ENCODE data around the gene MRPL38.
"Not testable (repeated sequence)": the region's sequence is repeated elsewhere in the genome, so short reads cannot be mapped to it uniquely, and the experiment has no call there.

The MRPL38 gene

DNA sequence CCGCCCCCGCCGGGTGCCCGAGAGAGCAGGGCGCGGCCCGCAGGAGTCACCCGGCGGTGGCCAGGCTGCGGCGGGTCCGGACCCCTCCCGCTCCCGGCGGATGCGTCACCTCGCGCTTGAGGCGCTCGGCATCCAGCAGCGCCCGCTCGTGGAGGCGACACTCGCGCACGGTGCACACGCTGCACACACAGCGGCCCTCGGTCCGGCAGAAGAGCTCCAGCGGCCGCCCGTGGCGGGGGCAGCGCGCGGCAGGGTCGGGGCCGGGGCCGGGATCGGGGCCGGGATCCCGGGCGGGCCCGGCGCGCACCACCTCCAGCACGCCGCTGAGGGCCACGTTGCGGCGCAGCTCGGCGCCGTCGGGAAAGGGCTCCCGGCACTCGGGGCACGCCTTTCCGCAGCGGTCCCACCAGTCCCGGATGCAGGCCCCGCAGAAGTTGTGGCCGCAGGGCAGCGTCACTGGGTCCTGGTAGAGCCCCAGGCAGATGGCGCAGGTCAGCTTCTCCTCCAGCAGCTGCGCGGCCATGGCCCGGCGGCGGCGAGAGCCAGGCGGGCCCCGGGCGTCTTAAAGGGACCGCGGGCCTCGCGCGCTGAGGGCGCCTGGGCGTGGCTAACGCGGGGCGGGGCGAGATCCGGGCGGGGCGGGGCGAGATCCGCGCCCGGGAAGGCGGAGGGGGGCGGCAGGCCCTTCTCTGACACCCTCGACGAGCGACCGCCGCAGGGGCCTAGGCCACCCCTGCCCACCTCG, 8.1 kb downstream of the MRPL38 start, which contains the start of gene TRIM65:
Gene TRIM65 (minus strand): TSS at position 537 of the 745 bp plus-strand sequence. CDS start 14 bp downstream, at position 523.
- peak; percentile 84 for DNase-seq

DNA sequence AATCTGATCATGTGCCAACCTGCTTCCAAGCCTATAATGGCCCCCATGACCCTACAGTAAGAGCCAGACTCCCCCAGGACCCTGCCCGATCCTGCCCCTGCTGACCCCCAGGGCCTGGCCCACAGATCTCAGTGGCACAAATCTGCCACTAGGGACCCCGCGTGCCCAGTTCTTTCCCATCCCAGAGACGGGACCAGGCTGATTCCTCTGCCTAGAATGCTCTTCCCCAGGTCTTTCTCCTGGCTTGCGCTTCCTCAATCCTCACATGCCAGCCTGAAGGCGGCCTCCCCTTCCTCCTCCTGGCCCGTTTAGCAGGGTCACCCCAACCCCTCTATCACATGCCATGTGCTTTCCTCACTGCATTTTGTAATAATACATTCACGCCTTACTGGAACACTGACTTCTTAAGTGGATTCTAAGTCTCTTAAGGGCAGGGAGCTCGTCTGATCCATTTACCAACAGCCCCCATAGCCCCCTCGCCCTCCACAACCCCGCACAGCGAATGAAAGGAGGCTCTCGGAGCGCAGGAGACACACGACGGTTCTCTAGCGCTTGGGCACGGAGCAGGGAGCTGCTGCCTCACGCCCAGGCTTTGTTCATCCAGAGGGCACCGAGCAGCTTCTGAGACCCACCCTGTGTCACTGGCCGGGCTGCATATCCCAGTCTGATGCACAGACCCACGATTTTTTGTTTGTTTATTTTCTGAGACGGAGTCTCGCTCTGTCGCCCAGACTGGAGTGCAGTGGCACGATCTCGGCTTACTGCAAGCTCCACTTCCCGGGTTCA, 9.1 kb downstream of the MRPL38 start:
- DNase-seq, result peak; percentile 56

DNA sequence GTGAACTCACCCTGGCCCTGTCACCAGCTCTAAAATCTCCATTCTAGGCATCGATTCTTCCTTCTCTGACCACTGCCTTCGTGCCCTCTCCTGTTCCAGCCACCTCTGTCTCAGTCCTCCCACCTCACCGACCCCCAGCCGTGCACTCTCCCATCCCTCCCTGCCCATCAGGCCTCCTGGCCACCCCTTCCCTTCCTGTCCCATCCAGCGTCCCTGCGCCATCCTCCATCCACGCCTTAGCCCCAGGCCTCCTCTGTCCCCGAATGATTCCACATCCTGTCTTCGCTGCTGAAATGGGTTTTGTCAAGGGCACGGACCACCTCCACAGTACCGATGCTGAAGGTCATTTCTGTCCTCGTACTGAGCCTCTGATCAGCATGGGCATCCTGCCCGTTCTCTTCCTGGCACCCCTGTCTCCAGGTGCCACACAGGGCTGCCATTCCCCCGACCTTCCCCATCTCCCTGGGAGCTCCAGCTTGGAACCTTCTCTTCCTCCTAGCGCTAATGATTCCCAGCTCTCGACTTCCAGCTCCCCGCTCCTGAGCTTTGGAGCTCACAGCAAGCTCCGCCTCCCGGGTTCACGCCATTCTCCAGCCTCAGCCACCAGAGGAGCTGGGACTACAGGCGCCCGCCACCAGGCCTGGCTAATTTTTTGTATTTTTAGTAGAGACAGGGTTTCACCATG, 10.5 kb downstream of the MRPL38 start:
- no peak for DNase-seq

DNA sequence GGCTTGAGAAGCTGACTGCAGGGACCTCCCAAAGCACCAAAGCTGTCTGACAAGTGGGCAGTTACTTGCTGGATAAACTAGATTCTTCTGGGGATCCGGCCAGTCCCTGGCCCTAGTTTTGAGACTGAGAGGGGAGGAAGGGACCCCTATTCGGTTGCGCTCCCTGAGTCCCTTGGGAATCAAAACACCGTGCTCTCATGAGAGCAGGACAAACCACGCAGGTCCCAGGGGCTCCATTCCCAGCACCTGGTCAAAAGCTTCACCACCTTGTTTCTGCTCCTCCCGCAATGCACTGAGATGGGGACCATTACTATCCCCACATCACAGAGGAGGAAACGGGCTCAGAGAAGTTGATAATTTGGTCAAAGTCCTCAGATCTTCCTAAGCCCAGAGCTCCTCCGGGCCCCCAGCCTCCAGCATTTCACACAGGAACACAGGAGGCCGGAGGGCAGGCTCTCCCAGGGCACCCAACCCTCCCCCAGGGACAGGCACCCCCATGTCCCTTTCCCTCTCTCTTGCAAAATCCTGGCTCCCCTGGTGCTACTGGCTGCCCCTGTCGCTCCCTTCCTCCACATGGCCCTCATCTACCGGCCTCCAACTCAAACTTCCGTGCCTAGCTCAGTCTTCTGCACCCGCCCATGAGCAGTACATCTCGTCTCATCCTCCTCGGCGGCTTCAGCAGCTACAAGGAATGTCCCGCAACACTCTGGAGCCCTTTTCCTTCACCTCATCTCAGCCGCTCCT, 11.2 kb downstream of the MRPL38 start:
- no peak for DNase-seq

DNA sequence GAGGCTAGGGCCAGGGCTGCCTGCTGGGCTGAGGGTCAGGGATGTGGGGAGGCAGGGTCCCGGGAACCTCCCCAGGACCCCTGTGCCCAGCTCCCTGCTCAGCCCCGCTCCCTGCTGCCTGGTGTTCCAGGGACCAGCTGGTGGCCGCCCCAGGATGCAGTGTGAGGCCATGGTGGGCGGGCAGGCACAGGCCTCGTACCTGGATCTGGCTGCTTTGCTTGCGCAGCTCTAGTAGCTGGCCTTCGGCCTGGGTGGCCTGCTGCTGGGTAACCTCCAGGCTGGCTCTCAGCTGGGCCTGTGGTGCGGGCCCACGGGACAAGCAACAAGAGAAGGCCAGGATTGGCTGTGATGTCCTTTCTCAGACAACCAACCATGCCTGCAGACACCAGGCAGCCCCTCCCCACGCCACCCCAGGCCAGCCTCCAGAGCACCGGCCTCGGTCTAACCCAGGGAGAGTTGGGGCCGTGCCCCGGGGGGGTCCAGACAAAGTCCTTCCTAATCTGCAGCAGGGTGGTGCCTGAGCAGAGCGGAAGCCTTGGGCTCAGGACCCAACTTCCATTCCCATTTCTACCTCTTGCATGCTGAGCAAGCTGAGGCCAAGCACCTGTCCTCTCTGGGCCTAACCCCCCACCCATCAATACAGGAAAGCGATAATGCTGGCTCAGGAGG, 12.0 kb downstream of the MRPL38 start:
- no peak for DNase-seq

DNA sequence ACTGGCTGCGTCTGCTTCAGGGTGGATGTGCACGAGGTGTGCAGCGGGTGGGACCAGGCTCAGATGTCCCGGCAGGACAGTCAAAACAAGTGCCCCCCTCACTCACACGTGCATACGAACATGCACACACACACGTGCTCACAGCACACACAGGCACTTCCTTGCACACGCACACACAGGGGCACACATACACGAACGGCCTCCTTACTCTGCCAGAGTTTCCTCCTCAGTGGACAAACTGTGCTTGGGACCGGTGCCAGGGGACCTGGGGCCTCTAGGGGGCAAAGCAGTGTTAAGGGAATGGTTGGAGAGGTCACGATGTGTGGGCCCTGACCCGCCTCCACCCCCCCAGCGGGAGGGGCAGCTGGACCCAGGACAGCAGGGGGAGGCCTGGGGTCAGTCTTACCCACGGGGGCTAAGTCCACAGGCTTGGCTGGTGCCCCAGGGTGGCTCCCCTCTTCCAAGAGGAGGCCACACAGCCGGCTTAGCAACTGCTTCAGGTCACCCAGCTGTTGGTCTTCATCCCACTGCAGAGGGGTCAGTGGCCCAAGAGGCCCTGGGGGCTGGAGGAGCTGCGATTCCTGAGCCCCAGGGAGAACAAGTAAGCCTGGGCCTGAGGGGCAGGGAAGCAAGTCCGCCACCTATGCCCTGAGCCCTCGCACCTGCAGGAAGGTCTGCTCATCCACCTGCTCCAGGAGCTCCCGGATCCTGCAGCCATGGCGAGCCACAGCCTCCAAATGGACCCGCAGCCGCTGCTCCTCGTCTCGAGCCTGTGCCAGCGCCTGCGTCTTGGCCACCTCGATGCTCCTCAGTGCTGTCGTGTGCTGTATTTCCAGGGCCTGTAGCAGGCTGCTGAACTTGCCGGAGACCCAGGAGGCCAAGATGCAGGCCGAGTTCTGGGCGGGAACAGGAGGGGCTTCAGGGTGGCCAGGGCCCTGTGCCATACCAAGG, 12.8 kb downstream of the MRPL38 start:
- no peak for DNase-seq

DNA sequence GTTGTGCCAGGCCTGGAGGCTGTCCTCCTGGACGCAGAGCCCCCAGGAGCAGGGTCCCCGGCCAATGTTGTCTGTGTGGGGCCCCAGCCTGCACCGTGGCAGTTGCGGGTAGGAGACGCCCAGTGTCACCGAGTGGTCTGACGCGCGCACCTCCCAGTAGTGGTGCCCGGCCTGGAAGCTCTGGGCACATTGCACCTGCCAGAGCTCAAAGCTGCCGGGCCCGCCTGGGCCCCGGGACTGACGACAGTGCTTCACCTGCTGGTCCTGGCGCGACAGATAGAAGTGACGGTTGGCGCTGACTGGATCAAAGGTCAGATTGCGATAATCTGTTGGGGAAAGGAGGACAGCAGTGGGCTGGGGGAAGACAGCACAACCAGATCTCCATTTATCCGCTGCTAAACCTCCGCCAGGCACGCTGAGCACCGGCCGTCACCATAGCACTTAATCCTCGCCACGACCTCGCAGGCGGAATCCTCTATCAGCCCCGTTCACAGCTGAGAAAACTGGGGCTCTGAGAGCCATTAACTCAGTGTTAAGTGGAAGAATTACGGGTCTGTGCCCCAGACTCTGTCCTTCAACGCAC, 13.6 kb downstream of the MRPL38 start:
- no peak for DNase-seq

DNA sequence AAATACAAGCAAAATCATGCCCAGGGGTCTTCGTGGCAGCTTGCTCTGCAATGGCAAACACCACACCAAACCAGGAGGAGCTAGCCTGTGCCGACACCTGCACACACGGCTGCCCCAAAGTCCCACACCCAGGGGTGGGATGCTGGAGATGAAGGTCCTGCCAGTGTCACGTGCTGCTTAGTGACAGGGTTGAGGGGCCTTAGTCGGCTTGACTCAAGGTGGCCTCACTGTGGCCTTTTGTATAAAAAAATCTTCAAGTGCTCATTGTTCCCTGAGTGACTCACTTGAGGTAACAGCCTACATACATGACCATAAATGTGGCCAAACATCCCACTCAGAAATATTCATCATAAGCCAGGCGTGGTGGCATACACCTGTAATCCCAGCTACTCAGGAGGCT, 15.2 kb downstream of the MRPL38 start:
- DNase-seq, result no peak

DNA sequence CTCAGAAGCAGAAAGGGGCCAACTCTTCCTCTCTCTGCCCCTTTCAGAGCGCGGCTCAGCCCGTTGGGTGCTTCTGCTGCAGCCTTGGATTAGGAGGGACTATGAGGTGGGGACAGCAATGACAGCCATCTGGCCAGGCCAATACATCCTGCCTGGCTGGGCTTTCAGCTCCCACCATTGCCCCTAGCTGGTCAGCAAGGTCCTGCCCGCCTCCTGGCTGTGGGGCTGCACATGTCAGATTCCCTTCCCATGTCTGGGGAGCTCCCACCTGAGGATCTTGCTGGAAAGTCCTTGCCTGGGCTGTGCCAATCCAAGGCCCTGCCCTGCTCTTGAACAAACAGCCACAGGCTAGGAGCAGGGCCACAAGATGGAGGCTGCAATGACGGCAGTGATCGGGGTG, 16.2 kb downstream of the MRPL38 start:
- DNase-seq, result no peak

DNA sequence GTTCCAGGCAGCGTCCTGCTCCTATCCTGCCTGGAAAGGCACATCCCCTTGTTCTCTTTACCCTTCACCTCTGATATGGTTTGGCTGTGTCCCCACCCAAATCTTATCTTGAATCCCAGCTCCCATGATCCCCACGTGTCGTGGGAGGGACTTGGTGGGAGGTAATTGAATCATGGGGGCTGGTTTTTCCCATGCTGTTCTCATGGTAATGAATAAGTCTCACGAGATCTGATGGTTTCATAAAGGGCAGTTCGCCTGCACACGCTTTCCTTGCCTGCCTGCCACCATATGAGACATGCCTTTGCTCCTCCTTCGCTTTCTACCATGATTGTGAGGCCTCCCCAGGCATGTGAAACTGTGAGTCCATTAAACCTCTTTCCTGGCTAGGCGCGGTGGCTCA, 18.8 kb downstream of the MRPL38 start:
- not testable (repeated sequence) for DNase-seq

DNA sequence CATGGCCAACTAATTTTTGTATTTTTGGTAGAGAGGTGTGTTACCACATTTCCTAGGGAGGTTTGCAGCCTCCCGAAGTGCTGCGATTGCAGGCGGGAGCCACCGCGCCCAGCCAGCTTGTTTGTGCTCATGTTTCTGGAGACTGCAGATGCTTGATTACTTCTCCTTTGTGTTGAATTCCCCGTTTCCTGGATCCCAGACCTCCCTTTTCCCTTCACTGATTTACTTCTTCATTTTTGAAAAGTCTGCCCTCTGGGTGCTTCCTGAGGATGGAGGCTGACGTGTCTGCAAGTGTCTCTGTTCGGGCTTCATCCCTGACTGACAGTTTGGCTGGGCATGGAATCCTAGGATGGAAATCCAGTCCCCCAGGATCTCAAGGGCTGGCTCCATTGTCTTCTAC, 19.3 kb downstream of the MRPL38 start:
- no peak for DNase-seq

DNA sequence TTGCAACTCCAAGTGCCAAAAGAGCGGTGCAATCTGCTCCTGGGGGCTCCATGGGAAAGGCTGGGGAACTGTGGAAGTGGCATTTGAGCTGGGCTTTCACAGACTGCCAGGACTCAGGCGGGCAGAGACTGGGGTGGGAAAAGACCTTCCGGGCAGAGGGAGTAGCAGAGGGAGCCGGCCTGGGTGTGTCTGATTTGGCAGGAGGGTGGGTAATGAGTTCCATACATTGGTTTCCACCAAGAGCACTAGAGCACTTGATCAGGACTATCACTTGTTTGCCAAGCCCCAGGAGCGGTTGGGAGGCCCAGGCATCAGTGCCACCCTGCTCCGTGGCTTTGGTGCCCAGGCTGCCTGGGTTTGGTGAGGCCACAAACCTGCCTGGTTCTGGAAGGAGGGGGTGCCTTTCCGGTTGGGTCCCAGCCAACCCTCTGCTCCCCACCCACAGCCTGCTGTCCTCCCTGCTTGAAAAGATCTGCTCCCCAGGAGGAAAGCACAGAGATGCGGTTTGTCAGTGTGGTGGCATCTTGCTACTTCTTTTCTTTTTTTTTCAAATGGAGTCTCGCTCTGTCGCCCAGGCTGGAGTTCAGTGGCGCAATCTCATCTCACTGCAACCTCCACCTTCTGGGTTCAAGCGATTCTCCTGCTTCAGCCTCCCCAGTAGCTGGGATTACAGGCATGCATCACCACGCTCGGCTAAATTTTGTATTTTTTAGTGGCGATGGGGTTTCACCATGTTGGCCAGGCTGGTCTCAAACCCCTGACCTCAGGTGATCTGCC, 22.8 kb downstream of the MRPL38 start:
- DNase-seq, result no peak

DNA sequence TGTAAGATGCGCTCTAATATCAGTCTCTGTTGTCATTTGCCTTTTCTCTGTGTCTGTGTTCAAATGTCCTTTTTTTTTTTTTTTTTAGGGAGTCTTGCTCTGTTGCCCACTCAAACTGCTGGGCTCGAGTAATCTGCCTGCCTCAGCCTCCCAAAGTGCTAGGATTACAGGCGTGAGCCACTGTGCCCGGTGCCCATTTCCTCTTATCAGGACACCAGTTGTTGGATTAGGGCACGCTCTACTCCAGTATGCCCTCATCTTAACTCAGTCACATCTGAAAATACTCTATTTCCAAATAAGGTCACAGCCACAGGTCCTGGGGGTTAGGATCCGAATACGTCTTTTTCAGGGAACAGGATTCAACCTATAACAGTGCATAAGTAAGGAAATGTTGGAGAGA, 24.4 kb downstream of the MRPL38 start:
- no peak for DNase-seq

DNA sequence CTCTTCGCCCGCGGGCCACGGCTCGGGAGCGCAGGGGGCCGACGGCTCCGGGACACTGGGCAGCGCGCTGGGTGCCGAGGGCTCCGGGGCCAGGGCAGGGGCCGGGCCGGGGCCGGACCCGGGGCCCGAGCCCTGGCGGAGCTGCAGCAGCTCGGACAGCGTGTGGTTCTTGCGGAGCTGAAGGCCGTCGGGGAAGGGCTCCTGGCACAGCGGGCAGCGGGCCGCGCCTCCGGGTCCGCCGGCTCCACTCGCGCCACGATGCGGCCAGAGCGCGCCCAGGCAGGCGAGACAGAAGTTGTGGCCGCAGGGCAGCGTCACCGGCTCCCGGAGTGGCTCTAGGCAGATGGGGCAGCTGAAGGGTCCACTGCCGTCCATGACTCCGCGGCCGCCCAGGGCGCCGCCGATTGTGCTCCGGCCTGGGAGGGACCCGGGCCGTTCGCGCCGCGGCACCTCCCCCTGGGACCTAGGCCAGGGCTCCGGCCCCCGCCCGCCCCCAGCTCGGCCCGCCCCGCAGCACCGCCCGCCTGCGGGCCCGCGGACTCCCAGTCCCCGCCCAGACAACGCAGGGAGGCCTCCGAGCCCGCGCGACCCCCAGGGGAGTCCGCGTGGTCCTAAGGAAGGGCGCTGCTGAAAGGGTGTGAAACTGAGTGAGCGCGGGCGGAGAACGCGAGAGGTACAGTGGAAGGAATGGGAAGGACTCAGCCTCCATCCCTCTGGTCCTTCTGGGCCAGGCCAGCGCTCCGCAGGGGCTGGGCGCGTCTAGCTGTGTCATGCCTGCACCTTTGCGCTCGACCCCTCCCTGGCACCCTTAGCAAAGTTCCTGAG, 26.3 kb downstream of the MRPL38 start, which contains the start of gene TRIM47:
Gene TRIM47 (minus strand): TSS at position 408 of the 825 bp plus-strand sequence. CDS start 33 bp downstream, at position 375.
- peak; percentile 69 for DNase-seq

DNA sequence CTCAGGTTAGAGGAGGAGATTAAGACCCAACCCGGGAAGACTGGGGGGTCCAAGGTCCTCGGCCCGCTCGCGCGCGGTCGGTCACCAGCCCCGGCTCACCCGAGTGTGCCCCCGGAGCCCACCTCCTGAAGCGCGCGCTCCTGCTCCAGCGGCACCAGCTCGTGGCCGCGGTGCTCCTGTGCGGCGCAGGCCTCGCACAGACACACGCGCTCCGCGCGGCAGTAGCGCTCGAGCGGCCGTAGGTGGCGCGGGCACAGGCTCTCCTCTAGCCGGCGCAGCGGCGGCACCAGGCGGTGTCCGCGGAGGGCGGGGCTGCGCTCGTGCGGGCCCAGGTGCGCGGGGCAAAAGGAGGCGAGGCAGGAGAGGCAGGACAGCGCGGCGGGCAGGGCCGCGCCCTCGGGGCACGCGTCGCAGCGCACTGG, 26.9 kb downstream of the MRPL38 start:
- peak; percentile 75 for DNase-seq

DNA sequence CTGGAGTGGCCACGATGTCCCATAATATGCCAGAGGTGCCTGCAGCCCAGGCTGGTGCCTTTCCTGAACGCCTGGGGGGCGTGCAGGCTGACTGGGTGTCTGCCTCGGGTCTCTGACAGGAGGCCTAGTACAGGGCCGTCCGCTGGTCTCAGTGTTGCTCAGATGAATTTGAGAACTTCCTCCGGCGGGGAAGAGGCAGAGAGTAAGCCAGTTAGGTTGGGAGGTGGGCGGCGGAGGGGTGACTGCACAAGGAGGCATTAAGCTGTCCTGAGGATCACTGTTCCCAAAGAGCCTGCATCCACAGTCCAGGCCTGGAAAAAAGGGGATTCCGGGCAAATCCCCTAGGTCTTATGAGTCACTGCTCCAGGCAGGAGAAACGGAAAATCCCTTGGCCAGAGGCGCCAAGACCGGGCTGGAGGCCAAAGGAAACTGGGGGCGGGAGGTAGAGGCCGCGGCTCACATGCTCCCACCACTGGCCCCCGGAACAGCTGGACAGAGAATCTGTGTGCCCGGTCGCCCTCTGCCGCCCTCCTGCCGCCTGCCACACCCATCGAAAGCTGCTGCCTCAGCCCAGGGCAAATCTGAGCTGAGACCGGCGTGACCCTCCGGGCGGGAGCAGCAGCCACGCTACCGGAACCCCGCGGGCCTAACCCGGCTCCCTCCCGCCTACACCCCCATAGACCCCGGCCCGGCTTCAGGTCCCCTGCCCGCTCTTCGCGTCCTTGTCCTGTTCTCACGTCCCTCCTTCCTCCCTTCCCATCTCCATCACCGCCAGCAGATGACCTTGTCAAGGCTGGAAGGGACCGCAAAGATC, 27.5 kb downstream of the MRPL38 start:
- peak; percentile 95 for DNase-seq

DNA sequence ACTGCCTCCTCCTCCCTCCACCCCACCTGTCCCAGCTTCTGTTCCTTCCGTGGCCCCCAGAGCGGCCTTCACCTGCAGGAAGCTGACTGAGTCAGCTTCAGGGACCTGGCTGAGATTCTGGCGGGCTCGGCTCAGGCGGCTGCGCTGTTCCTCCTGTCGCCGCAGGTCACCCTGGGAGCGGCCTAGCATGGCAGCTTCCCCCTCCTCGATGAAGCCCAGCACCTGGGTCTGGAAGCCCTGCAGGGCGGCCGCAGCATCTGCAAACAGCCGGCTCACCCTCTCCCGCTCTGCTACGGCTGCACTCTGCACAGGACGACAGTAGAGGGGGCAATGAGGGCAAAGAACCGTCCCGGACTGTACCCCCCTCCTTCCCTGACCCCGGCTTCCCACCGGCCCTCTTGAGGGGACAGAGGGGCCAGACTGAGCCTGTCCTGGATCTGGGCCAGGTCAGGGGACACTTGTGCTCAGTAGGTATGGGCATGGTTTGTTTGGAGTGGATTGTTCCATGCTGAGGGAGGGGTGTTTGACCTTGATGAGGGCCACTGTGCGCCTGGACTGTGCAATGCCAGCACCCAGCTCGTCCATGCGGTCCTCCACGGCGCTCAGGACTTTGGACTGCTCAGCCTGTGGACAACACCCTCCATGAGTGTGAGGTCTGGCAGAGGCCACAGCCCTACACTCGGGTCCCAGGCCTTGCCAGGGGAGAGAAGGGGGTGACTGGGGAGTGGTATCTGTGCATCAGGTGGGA, 28.3 kb downstream of the MRPL38 start:
- no peak for DNase-seq
